Middle frontal gyrus (tissue), 1 donor: ENCODE data around the gene CHAF1A.

Experiments used
- DNase-seq: peaks from one replicate; pipeline ENCODE4 v3.0.0-alpha.2; 2015; ENCODE audit warnings: low spot score; ENCODE audit errors: extremely low spot score

The CHAF1A gene

DNA sequence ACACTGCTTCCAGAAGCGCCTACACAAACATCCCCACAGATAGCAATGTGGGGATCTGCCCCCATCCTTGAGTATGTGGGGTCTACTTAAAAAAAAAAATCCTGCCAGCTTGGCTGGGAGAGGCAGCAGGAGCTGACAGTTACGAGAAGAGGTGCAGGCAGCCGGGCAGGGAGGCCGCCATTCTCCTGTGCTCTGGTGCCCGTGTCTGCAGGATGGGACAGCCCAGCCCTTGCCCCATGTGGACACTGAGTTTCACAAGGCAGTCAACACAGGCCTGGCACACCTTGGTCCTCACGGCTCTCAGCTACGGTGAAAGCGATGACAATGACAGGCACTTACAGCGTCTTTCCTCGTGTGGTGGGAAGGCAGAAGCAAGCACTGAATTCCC is 35.1 kb upstream of the CHAF1A start:
- DNase-seq: no peak

DNA sequence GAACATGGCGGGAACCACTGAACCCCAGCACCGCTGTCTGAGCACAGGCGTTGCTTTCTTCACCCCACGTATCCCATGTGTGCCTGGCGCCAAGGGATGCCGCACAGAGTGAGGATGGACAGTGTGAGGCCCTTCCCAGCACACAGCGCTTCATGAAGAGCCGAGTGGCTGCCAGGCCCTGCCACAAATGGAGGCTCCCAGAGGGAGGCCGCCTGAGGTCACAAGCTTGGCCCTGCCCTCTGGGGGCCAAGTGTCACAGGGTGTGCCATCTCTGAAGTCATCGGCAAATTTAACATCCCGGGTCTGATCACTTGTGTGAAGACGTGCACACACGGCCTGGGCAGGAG is 34.7 kb upstream of the CHAF1A start:
- no peak for DNase-seq

DNA sequence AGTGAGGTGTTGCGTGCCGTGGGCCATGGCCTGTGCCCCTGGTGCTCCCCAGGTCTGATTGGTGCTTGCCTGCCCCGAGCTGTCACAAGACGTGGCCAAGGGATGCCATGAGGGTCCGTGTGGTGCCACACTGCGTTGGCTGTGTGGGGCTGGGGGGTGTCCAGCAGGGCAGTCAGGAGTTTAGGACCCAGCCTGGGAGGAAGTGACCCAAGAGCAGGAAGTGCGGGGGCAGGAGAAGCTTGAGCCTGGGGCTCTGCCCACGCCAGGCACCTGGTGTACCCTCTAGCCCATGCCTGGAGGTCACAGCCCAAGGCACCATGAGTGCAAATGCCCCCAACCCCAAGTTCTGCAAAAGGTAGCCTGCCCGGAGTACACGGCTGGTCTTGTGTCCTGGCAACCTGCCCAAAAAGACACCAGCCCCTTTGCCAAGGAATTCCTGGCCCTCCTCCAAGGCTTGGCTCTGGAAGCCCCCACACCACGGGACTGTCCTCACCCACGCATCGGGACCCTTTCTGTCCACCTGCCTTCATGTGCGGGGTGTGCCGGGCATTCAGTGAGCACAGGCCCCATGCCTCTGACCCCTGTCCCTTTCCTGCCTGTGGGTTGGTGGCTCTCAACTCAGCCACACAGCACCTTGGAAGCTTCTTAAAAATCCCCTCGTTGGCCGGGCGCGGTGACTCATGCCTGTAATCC is 34.2 kb upstream of the CHAF1A start:
- no peak for DNase-seq

DNA sequence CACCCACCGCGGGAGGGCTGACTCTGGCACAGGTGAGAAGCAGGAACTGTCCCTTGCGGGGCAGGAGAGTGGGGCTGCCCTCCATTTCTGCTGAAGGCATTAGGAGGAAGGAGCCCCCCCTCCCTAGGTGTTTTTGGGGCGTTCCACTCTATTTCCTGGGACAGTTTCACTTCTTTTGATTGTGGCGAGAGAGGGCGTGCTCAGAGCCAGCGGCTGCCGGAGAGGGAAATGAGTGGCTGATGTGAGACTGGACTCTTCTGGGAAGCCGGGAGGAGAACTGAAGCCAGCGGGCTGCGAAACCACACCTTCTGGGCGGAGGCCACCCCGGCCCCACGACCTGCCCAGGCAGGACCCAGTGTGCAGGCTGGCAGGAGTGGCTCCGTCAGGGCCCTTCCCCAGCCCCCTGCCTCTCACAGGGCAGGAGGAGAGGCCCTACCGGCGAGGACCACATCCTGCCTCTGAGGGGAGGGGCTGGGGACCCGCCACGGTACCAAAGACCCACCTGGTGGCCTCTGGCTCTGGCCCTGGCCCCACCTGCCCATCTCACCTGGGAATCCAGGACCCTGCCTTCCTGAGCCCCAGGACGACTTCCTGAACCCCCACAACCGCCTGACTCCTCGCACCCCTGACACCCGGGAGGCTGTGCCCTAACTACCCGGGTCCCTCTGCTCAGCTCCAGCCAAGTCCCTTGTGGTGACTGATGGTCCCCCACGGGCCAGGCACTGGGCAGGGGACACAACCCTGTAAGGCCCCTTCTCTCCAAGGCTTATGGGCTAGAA is 33.1 kb upstream of the CHAF1A start:
- DNase-seq: no peak

DNA sequence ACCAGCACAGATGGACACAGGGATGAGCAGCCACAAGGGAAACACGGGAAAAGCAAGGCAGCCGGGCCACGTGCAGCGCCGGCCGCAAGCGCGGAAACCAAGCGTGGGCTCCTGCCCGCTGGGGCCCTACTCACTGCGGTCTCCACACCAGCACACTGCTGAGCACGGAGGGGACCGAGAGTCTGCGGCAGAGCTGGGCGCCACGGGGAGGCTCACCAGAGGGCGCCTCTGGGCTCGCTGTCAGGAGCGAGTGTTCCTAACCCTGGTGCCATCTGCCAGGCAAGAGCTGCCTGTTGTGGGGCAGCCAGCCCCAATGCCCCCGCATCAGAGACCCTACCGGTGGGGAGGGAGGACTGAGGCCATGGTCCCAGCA is 32.6 kb upstream of the CHAF1A start:
- DNase-seq: no peak

DNA sequence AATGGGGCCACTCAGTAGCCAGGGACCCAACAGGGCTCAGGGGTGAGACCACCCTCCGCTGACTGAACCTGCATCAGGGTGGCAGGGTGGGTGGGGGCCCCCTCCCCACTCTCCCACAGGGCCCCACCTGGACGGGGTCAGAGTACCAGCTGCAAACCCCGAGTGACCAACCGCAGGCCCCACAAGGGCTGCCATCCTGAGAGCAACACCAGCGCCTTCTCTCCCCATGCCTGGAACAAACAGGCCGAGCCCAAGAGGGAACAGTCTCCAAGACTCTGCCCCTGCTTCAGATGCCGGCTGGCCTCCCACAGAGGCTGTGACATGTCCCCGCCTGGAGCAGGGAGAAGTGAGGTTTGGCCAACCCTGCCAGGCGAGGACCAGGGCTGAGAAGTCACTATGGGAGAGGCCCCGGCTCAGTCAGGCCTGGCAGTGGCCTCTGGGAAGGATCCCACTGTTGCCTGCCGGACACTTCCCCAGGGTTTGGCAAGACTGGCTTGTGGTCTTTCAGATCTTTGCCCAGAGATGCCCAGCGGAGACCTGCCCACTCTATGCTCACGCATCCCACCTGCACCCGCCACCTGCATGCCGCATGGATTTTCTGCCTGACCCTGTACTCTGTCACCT is 31.9 kb upstream of the CHAF1A start:
- no peak for DNase-seq

DNA sequence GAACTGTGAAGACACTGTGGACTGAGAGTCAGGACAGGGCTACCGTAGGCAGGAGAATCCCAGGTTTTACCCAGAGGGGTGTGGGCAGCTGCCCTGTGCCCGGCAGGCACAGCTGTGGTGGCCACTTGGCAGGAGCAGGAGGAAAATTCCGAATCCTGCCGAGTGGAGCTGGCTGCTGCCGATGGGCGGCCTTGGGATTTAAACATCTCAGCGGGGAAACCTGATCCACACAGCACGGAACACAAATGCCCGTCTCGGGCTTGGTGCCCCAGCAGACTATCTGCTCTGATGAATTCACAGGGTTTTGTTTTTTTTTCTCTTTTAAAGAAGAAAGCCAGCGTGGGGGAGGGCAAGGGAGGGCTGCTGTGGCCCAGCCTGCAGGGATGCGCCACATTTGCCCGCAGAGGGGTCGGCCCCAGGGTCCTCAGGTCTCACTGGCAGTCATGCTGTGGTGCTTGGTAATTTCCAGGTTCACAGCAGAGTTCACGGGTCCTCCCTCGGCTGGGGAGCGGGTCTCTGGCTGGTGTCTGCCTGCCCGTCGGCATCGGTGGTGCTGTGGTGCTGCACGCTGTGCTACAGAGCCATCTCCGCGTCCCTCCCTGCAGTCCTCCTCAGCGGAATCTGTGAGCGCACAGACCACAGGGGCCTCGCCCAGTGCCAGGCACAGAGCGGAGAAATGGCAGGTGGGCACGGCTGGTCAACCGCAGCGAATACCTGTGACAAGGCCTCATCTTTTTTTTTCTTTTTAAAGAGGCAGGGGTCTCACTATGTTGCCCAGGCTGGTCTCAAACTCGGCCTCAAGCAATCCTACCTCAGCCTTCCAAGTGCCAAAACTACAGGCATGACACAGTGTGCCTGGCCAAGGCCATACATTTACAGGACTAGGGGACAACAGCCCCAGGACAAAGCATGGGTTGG is 30.9 kb upstream of the CHAF1A start:
- no peak for DNase-seq

DNA sequence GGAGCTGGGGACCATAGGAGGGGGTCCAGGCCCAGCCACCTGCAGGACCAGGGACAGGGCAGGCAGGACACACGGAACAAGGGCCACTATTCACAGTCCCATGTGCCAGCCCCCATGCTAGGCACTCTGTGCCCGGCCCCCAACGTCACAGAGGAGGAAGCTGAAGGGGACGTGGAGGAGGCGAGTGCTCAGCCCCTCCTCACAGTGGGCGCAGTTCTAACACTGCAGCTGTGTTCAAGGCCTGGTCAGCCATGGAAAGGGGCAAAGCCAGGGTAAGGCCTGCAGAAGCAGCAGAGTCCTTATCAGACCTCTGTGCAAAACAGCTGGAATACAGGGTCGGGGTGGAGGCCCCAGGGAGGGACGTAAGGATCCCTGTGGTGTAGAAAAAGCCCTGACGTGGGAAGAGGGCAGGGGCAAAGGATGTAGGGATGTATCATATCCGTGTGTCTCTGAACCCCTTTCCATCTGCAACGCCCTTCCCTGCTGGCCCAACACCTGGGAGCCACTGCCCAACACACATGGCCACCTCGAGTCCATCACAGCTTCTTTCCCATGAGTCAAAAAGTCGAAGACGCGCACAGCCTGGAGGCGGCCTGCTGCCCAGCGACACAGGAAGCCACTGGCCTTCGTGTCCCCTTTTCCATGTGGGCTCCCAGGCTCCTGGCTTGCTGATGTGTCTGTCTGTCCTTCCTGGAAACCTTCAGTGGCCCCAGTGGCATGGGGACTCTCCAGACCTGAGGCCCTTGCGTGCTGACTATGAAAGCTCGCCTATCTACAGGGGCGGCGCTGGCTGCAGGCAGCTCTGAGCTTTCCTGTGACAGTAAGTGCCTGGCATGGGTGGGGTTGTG is 30.1 kb upstream of the CHAF1A start:
- DNase-seq: no peak

DNA sequence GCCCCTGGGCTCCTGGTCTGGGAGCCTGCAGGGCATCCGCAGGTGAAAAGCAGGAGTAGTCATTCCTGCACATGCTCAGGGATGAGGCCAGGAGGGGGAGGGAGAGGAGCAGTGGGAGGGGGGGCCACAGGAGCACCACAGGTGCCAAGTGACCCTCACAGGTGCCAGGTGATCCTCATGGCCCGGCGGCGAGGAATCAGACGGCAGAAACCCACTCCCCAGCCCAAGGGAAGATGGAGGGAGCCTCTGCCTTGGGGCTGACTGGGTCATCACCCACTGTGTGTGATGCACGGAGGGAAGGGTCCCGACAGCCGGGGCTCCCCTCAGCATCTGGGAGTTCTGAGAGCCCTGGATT is 29.4 kb upstream of the CHAF1A start:
- DNase-seq: no peak

DNA sequence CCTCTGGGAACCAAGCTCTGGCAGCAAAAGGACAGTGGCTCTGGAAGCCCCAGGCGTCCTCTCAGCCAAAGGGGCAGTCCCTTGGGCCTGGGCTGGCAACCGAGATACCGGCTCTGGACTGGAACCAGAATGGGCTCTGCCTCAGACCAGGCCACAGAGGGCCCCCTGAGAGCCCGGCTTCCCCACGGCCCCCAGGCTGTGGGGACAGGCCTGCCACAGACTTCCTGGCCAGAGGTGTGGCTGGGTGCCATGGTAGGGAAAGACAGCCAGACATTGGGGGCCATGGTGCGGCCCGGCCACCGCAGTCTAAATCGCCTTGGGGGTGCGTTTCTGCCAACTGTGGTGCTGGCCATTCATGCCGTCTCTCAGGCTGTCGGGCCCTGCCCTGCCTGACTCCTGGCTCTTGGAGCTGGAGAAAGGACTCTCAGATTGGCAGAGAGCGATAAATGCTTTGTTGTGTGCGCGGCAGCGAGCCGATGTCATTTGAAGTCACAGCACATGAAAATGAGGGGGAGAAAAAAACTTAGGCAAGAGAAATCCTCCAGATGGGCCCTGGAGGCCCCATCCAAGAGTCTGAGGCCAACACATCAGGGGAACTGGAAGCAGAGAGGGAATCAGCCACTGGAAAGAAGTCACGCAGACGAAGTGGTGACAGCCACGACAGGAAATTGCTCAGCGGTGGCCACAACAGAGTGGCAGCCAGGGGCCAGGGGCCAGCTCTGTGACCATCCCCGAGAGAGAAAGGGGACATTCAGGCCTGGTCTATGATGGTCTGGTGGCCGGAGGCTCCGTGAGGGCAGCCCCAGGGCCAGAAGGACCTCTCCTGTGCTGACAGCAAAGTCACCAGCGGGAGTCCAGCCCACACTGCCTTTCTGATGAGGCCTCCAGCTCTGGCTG is 28.6 kb upstream of the CHAF1A start:
- no peak for DNase-seq

DNA sequence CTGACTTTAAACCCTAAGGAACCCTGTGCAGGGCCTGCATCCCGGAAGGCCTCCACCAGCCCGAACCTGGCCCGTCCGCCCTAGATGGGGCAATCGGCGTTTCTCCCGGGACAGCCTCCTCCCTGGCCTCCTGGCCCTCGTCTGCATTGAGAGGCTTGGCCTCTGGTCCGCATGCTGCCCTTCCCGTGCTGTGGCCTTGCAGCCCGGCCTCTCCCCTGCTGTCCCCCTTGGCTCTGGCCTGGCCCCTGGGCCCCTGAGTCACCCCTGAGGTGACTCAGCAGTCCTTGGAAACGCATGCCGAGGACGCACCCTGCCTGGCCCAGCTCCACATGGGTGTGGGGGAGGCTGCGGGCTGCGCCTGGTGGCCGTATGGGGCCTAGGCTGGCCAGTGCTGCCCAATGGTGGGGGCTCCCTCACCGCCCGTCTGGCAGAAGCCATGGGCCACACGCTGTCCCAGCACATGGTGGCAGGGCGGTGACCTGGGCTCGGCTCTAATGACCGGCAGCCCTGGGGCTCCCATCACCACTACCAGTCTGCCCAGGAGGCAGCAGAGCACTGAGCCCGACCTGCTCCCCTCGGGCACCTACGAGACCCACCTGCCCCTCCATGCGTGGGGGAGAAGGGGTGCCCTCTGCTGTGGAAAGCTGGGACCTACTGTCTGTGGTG is 27.8 kb upstream of the CHAF1A start:
- no peak for DNase-seq

DNA sequence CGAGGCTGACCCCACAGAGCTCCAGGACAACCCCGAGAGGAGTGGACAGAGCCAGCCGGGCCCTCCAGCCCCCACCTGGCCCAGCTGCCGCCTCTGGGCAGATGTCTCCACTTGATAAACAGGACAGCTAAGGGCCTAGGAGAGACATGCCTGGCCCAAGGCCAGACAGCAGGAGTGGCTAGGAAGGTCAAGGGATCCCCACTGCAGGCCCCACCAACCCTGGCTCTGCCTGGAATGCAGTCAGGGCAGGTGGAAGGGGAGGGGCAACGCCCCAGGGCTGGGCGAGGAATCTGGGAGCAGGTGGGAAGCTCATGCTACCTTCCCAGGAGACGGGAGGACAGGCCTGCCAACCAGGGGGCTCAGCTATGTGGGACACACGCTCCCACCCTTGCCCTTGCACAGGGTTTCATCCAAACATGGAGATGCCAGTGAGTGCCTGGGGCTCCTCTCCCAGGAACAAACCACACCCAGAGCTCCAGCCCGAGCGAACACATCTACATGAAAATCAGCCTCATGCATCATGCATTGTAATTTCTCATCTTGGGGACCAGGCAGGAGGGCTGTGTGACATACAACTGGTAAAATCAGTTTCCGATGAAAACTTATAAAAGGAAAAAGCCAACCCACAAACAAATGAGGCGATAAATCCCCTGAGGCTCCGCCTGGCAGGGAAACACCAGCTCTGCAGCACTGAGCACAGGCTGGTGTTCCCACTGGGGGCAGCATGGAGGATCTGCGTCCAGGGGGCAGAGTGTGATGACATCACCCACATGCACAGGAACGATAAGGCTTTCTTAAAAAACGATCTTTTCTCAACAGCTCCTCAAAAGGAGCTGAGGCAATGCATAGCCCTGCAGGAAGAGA is 27.0 kb upstream of the CHAF1A start:
- no peak for DNase-seq

DNA sequence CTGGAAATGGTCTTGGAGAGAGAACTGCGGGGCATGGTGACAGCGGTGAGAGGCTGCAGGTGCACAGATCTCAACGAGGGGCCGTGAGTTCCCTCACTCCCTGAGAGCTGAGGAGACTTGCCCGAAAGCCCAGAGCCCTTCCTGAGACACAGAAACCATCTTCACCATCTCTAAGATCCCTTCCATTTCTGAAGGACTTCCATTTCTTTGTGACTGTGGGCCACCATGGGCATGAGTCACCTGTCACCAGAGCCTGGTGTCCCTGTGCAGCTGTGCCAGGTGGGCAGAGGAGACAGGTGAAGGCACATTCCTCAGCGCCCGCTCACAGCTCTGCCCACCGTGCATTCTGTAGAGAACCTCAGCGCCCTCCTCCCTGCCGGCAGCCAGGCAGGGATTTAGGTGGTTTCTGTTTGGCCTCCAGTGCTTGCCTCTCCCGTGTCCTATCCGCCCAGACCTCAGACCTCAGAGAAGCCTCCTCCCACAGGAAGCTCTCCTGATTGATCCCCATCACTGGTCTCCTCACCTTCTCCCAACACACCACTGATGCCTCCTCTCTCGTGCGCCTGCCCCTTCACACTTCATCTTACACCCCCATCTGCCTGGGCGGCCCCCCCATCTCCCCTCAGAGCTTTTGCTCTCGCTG is 26.3 kb upstream of the CHAF1A start:
- DNase-seq: no peak

DNA sequence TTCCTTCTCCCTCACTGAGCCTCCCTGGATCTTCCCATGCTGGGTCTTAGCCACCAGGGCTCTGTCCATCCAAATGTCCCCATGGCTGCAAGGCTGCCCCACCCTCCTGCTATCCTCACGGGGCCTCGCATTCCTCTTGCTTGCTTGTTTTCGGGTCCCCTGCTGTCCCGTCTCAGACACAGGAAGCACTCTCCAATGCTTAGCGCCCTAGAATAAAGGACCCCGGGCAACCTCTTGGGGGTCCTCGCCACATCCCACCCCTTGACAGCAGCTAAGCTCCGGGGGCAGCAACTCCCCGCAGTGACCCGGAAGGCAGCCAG is 25.8 kb upstream of the CHAF1A start:
- no peak for DNase-seq

DNA sequence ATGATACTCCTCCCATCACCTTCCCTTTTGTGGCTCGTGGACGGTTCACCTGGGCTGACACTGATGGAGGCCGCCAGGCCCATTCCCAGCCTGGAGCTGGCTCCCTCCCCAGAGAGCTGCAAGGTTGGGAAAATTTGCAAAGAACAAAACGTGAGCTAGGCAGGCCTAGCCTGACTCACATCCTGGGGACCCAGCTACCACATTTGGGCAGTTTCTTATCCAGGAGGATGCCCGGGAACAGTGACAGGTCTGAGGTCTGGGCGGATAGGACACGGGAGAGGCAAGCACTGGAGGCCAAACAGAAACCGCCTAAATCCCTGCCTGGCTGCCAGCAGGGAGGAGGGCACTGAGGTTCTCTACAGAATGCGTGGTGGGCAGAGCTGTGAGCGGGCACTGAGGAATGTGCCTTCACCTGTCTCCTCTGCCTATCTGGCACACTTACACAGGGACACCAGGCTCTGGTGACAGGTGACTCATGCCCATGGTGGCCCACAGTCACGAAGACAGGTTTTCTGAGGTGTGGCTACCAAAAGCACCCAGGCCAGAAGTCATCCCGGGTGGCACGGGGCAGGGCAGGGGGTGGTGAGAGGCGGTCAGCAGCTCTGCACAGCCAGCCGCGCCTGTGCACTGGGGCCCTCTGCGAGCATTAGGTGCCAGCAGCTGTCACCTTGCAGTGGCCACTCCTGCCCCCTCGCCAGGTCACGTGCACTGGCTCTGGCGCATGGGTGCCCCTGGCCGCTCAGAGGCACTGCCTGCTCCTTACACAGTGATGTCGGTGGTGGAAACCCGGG is 25.3 kb upstream of the CHAF1A start:
- DNase-seq: no peak

DNA sequence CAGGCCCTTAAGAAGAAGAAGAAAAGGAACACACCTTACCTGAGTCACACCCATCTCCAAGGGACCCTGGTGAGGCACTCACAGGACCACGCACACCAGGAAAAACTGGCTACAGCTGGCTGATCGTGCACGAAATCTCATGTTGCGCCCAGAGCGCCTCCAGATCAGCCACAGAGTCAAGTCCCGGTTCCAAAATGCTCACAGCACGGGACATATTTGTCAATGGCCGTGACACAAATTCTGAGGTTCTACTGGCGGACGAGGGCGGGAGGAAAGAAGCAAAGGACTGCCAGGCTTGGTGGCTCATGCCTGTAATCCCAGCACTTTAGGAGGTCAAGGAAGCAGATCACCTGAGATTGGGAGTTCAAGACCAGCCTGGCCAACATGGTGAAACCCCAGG is 23.6 kb upstream of the CHAF1A start:
- DNase-seq: no peak
